Measurements from ENCODE around the gene GLT8D2.

The GLT8D2 gene

GRCh38 chr12:104002686-104003085 lies 47.3 kb downstream of the GLT8D2 start:
- DNase-seq (ENCODE audit: low read depth, low spot score), result no peak

- no peak for DNase-seq (ENCODE audit: low read depth, low spot score)
These were observed 49.1 kb downstream of the GLT8D2 start for GRCh38 chr12:104000807-104001434.

- no peak for DNase-seq (ENCODE audit: low read depth, low spot score)
These were observed 51.0 kb downstream of the GLT8D2 start for GRCh38 chr12:103998976-103999375.

GRCh38 chr12:103997286-103997900 lies 52.6 kb downstream of the GLT8D2 start:
- DNase-seq (ENCODE audit: low read depth, low spot score), result no peak

- DNase-seq (ENCODE audit: low read depth, low spot score), result no peak
These were observed 53.4 kb downstream of the GLT8D2 start for GRCh38 chr12:103996595-103996994.

GRCh38 chr12:103994235-103994634 lies 55.8 kb downstream of the GLT8D2 start:
- no peak for DNase-seq (ENCODE audit: low read depth, low spot score)

- DNase-seq (ENCODE audit: low read depth, low spot score), result no peak
These were observed 63.2 kb downstream of the GLT8D2 start for GRCh38 chr12:103986829-103987228.

GRCh38 chr12:103978384-103978982 lies 71.5 kb downstream of the GLT8D2 start:
- DNase-seq (ENCODE audit: low read depth, low spot score), result no peak

- no peak for DNase-seq (ENCODE audit: low read depth, low spot score)
These were observed 74.6 kb downstream of the GLT8D2 start for GRCh38 chr12:103975368-103975767.

GRCh38 chr12:103973909-103974308 lies 76.1 kb downstream of the GLT8D2 start:
- DNase-seq (ENCODE audit: low read depth, low spot score), result no peak

- DNase-seq (ENCODE audit: low read depth, low spot score), result no peak
These were observed 80.6 kb downstream of the GLT8D2 start for GRCh38 chr12:103969391-103969790.

GRCh38 chr12:103966736-103967135 lies 83.3 kb downstream of the GLT8D2 start:
- DNase-seq (ENCODE audit: low read depth, low spot score), result no peak

- peak; percentile 99 for DNase-seq (ENCODE audit: low read depth, low spot score)
These were observed 84.1 kb downstream of the GLT8D2 start, which contains the start of gene TDG for GRCh38 chr12:103965590-103966504. Gene TDG, plus strand, starts transcription at chr12:103965872. Its CDS starts 166 bp downstream, at chr12:103966038.

GRCh38 chr12:103965255-103965589 lies 84.8 kb downstream of the GLT8D2 start:
- no peak for DNase-seq (ENCODE audit: low read depth, low spot score)

- DNase-seq (ENCODE audit: low read depth, low spot score), result no peak
These were observed 85.2 kb downstream of the GLT8D2 start for GRCh38 chr12:103964805-103965204.

GRCh38 chr12:103962493-103962892 lies 87.5 kb downstream of the GLT8D2 start:
- no peak for DNase-seq (ENCODE audit: low read depth, low spot score)

GRCh38 chr12:103960616-103961227 lies 89.3 kb downstream of the GLT8D2 start:
- DNase-seq (ENCODE audit: low read depth, low spot score), result no peak

- no peak for DNase-seq (ENCODE audit: low read depth, low spot score)
These were observed 91.4 kb downstream of the GLT8D2 start for GRCh38 chr12:103958621-103959020.

- DNase-seq (ENCODE audit: low read depth, low spot score), result no peak
These were observed 92.1 kb downstream of the GLT8D2 start for GRCh38 chr12:103957865-103958388.

GRCh38 chr12:103956509-103957027 lies 93.4 kb downstream of the GLT8D2 start:
- no peak for DNase-seq (ENCODE audit: low read depth, low spot score)

- no peak for DNase-seq (ENCODE audit: low read depth, low spot score)
These were observed 94.0 kb downstream of the GLT8D2 start for GRCh38 chr12:103955811-103956508.

Measured in smooth muscle cell of the brain vasculature (primary cell).